KMS-11 (cell line): ENCODE results near the gene SMG6.

ENCODE experiments used
- H2AFZ ChIP-seq: fragments of 200-600 bp; sonication (generic); 2 replicates; pipeline ENCODE4 v1.6.1; 2016; ENCODE audit warnings: antibody characterized with exemption, mixed run types, low read depth
- H3K27ac ChIP-seq: fragments of 200-600 bp; sonication (generic); 2 replicates; pipeline ENCODE4 v1.6.1; 2016; ENCODE audit warnings: mild to moderate bottlenecking, mixed run types
- H3K27me3 ChIP-seq: fragments of 200-600 bp; sonication (generic); 2 replicates; pipeline ENCODE4 v1.6.1; 2017; ENCODE audit warnings: mild to moderate bottlenecking, low read depth, mixed run types, moderate library complexity; ENCODE audit not compliant: insufficient read depth
- H3K36me3 ChIP-seq: fragments of 200-600 bp; sonication (generic); 2 replicates; pipeline ENCODE4 v1.6.1; 2017; ENCODE audit warnings: mild to moderate bottlenecking, mixed run types; ENCODE audit not compliant: insufficient read depth
- H3K4me1 ChIP-seq: fragments of 200-600 bp; sonication (generic); 2 replicates; pipeline ENCODE4 v1.6.1; 2016; ENCODE audit warnings: mild to moderate bottlenecking, low read depth, mixed run types; ENCODE audit not compliant: poor library complexity, severe bottlenecking
- H3K4me2 ChIP-seq: fragments of 200-600 bp; sonication (generic); 2 replicates; pipeline ENCODE4 v1.7.0; 2016; ENCODE audit warnings: mild to moderate bottlenecking, mixed run types
- H3K4me3 ChIP-seq: fragments of 200-600 bp; sonication (generic); IDR thresholded peaks from 2 replicates; pipeline ENCODE4 v1.6.1; 2017; ENCODE audit warnings: low read depth, low read length, mixed read lengths; ENCODE audit not compliant: insufficient read depth
- H3K79me2 ChIP-seq: fragments of 200-600 bp; sonication (generic); 2 replicates; pipeline ENCODE4 v1.6.1; 2016; ENCODE audit warnings: low read depth, mixed run types; ENCODE audit not compliant: insufficient read depth
- H3K9ac ChIP-seq: fragments of 200-600 bp; sonication (generic); 2 replicates; pipeline ENCODE4 v1.6.1; 2016; ENCODE audit warnings: mild to moderate bottlenecking, mixed run types
- H4K20me1 ChIP-seq: fragments of 200-600 bp; sonication (generic); 2 replicates; pipeline ENCODE4 v1.6.1; 2016; ENCODE audit warnings: mild to moderate bottlenecking, mixed run types; ENCODE audit not compliant: insufficient read depth
- CTCF ChIP-seq: fragments of 200-600 bp; sonication (generic); conservative IDR thresholded peaks from 2 replicates; pipeline ENCODE4 v1.6.1; 2017; ENCODE audit warnings: low read depth, mild to moderate bottlenecking, antibody characterized with exemption, low read length, moderate library complexity, mixed read lengths

The SMG6 gene

GRCh38 chr17:2059547-2060384, 243.8 kb downstream of the SMG6 start:
- no peaks in the 10 kb centered on the region for H3K79me2 ChIP-seq
- no peaks in the 10 kb centered on the region for H3K36me3 ChIP-seq
- H3K9ac ChIP-seq = no peak overlapping the region
- no peaks in the 10 kb centered on the region for H3K27me3 ChIP-seq
- TF ChIP-seq CTCF = no peak
- H3K27ac ChIP-seq = no peak overlapping the region
- H2AFZ ChIP-seq = no peak overlapping the region
- H3K4me2 ChIP-seq = no peak overlapping the region
- H3K4me3 ChIP-seq = no peak overlapping the region
- no peaks in the 10 kb centered on the region for H4K20me1 ChIP-seq
- H3K4me1 ChIP-seq = no peaks in the 10 kb centered on the region

- no peak overlapping the region for H3K27ac ChIP-seq
- H3K4me3 ChIP-seq = no peak overlapping the region
- H3K4me1 ChIP-seq = no peaks in the 10 kb centered on the region
- H3K27me3 ChIP-seq = no peaks in the 10 kb centered on the region
- no peak overlapping the region for H3K4me2 ChIP-seq
- no peak overlapping the region for H3K9ac ChIP-seq
- TF ChIP-seq CTCF = no peak
- no peak overlapping the region for H2AFZ ChIP-seq
- no peaks in the 10 kb centered on the region for H4K20me1 ChIP-seq
- H3K36me3 ChIP-seq = no peaks in the 10 kb centered on the region
- H3K79me2 ChIP-seq = no peaks in the 10 kb centered on the region
These were observed 244.7 kb downstream of the SMG6 start for GRCh38 chr17:2058586-2059546.

- Histone ChIP-seq H3K27ac (no peak overlapping the region), H3K4me1 (no peaks in the 10 kb centered on the region), H3K27me3 (no peaks in the 10 kb centered on the region), H3K79me2 (no peaks in the 10 kb centered on the region), H3K4me2 (no peak overlapping the region), H4K20me1 (no peaks in the 10 kb centered on the region), H3K4me3 (no peak overlapping the region), H3K36me3 (no peaks in the 10 kb centered on the region), H2AFZ (no peak overlapping the region), H3K9ac (no peak overlapping the region)
- TF ChIP-seq CTCF = no peak
These were observed 245.6 kb downstream of the SMG6 start for GRCh38 chr17:2057760-2058585.

GRCh38 chr17:2057175-2057759, 246.3 kb downstream of the SMG6 start:
- no peaks in the 10 kb centered on the region for H3K4me1 ChIP-seq
- no peak overlapping the region for H2AFZ ChIP-seq
- H3K4me2 ChIP-seq = no peak overlapping the region
- no peaks in the 10 kb centered on the region for H4K20me1 ChIP-seq
- no peak for TF ChIP-seq CTCF
- no peaks in the 10 kb centered on the region for H3K79me2 ChIP-seq
- H3K36me3 ChIP-seq = no peaks in the 10 kb centered on the region
- no peak overlapping the region for H3K9ac ChIP-seq
- H3K27ac ChIP-seq = no peak overlapping the region
- H3K4me3 ChIP-seq = no peak overlapping the region
- no peaks in the 10 kb centered on the region for H3K27me3 ChIP-seq
